Measurements from ENCODE around the gene FMR1. TPM values are rescaled to one million over a fixed set of nuclear protein-coding genes. Genes with fewer than 3 reads are reported as not detected.

FMR1 gene
- polyA plus RNA-seq, 3 donors, result 70.9 to 99.3 (median 92.9) TPM

DNA sequence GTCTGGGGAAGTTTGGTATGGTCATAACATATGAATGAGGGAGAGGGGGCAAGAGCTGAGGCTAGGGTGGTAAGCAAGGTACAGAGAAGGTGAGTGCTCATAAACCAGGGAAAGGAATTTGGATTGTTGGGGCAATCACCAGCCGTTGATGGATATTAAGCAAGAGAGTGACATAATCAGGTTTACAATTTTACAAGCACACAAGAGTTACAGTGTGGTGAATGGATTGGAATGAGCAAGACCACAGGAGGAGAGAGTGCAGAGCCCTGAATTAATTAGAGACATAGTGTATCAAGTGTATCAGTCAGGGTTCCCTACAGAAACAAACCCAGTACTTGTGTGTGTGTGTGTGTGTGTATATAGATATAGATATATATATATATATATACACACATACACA lies 50.8 kb downstream of the FMR1 start:
- no peak for DNase-seq (ENCODE audit: extremely low read depth in 1 of 11, low read depth in 9 of 11, low spot score in 4 of 11)

DNA sequence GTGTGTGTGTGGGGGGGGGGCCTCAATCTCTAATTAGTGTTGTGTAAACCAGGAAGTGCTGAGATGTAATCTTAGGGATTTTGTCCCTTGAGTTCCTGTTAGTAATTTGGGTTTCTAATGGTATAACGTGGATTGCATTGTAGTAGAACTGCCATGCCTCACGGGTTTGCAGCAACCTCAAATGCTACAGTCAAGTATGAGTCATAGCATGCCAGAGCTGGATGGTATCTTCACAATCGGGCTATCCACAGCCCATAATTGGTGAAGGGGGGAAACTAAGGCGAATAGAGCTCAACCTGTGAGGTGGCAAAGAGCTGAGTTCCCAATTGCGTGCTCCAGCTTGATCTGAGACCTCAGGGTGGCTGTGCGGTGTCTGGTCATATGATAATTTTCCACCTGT lies 67.2 kb downstream of the FMR1 start:
- no peak for DNase-seq (ENCODE audit: extremely low read depth in 1 of 11, low read depth in 9 of 11, low spot score in 4 of 11)

DNA sequence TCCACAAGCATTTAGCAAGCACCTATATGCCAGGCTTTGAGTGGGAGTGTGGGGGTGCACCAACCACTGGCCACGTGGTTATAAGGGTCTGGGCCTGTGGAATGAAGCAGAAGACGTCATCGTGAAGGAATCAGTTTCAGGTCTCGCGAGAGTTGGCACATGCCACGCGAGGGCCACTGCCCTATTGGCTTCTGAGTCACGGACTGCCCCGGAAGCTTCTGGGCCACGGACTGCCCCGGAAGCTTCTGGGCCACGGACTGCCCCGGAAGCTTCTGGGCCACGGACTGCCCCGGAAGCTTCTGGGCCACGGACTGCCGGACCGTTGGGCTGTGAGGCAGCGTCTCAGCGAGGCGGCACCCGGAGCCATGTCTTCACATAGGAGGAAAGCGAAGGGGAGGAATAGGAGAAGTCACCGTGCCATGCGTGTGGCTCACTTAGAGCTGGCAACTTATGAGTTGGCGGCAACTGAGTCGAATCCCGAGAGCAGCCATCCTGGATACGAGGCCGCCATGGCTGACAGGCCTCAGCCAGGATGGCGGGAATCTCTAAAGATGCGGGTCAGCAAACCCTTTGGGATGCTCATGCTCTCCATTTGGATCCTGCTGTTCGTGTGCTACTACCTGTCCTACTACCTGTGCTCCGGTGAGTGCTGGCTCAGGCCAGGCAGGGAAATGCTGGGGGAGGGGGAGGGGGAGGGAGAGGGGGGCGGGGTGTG lies 69.5 kb downstream of the FMR1 start, which contains the start of gene FMR1NB:
Gene FMR1NB (plus strand): TSS at position 300 of the 715 bp plus-strand sequence. CDS start 66 bp downstream, at position 366.
- DNase-seq (ENCODE audit: extremely low read depth in 1 of 11, low read depth in 9 of 11, low spot score in 4 of 11), result no peak

Other genes with a start within 250 kb of the FMR1 start
- under 1 TPM in 2 of 3 donors, not detected in 1; 0.13 to 0.20 TPM for gene FMR1NB, start 69.4 kb downstream of the FMR1 start, polyA plus RNA-seq (ENCODE audit: insufficient read length in 3 of 3)